Measurements from ENCODE around the gene LMTK3. TPM values are rescaled to one million over a fixed set of nuclear protein-coding genes. Genes with fewer than 3 reads are reported as not detected.

The LMTK3 gene
- total RNA-seq, 2 donors from 2014 or later = 4.2 to 9.6 TPM

DNA sequence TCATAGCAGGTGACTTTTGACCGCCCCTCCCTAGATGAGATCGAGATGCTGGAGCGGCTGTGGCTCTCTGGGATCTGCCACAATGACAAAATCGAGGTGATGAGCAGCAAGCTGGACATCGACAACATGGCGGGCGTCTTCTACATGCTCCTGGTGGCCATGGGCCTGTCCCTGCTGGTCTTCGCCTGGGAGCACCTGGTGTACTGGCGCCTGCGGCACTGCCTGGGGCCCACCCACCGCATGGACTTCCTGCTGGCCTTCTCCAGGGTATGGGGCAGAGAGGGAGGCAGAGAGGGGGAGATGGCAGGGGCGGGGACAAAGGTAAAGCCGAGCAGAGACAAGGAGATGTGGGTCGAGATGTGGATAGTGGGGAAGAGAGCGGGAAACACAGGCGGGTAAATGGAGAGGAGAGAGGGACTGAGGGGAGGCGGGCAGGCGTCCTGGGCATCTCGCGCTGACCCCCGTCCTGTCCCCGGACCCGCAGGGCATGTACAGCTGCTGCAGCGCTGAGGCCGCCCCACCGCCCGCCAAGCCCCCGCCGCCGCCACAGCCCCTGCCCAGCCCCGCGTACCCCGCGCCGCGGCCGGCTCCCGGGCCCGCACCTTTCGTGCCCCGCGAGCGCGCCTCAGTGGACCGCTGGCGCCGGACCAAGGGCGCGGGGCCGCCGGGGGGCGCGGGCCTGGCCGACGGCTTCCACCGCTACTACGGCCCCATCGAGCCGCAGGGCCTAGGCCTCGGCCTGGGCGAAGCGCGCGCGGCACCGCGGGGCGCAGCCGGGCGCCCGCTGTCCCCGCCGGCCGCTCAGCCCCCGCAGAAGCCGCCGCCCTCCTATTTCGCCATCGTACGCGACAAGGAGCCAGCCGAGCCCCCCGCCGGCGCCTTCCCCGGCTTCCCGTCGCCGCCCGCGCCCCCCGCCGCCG, 69.3 kb downstream of the LMTK3 start:
- Histone ChIP-seq H3K4me3 (no peak overlapping the region), H3K27me3 (no peaks in the 10 kb centered on the region), H3K9me3 (peaks cover 0 to 4% (median 0%) of the 10 kb centered on the region in 3 donors), H3K36me3 (replicated peaks in 1 of 2; ENCODE audit: insufficient read depth in 1 of 2, low read depth in 2 of 2) (no peaks in the 10 kb centered on the region), H3K4me1 (peaks cover 24% of the 10 kb centered on the region), H3K27ac (no peak overlapping the region)
- TF ChIP-seq POLR2A (IDR thresholded peaks at IDR 0.05) = no peak
- intact Hi-C loops (cut with DNase I) = no loop called here
- no peak for DNase-seq
- WGBS, 2 donors = 27 to 75% methylated on average over 31 to 43 of the region's 94 CpGs
- no peak for ATAC-seq

DNA sequence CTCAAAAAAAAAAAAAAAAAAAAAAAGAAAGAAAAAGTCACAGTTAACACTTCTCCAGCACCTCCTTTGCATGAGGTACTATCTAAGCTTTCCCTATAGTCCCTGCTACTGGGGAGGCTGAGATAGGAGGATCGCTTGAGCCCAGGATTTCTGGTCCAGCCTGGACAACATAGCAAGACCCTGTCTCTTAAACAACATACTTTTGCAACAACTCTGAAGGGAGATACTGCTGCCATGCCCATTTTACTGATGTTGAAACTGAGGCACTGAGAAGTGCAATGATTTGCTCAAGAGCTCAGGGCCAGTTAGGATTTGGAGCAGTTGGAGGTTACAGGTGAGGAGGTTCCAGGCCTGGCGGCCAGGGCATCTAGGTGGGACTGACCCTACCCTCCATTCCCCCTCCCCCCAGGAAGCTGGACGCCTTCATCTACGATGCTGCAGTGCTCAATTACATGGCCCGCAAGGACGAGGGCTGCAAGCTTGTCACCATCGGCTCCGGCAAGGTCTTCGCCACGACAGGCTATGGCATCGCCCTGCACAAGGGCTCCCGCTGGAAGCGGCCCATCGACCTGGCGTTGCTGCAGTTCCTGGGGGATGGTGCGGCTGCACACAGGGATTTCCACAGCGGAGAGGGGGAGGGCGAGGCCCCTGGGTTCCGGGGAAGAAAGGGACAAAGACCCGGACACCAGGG, 70.1 kb downstream of the LMTK3 start:
- DNase-seq (no peak), ATAC-seq (no peak)
- intact Hi-C loops (cut with DNase I) = no loop called here
- Histone ChIP-seq H3K4me1 (peaks cover 22% of the 10 kb centered on the region), H3K27ac (no peak overlapping the region), H3K36me3 (replicated peaks in 1 of 2; ENCODE audit: insufficient read depth in 1 of 2, low read depth in 2 of 2) (no peaks in the 10 kb centered on the region), H3K9me3 (peaks cover 0 to 4% (median 0%) of the 10 kb centered on the region in 3 donors), H3K27me3 (no peaks in the 10 kb centered on the region), H3K4me3 (no peak overlapping the region)
- TF ChIP-seq, protein P1, sequence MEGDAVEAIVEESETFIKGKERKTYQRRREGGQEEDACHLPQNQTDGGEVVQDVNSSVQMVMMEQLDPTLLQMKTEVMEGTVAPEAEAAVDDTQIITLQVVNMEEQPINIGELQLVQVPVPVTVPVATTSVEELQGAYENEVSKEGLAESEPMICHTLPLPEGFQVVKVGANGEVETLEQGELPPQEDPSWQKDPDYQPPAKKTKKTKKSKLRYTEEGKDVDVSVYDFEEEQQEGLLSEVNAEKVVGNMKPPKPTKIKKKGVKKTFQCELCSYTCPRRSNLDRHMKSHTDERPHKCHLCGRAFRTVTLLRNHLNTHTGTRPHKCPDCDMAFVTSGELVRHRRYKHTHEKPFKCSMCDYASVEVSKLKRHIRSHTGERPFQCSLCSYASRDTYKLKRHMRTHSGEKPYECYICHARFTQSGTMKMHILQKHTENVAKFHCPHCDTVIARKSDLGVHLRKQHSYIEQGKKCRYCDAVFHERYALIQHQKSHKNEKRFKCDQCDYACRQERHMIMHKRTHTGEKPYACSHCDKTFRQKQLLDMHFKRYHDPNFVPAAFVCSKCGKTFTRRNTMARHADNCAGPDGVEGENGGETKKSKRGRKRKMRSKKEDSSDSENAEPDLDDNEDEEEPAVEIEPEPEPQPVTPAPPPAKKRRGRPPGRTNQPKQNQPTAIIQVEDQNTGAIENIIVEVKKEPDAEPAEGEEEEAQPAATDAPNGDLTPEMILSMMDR (IDR thresholded peaks at IDR 0.05) = no peak
- TF ChIP-seq POLR2A (IDR thresholded peaks at IDR 0.05) = no peak
- 88 to 97% methylated on average over 2 to 17 of the region's 20 CpGs for WGBS, 2 donors

DNA sequence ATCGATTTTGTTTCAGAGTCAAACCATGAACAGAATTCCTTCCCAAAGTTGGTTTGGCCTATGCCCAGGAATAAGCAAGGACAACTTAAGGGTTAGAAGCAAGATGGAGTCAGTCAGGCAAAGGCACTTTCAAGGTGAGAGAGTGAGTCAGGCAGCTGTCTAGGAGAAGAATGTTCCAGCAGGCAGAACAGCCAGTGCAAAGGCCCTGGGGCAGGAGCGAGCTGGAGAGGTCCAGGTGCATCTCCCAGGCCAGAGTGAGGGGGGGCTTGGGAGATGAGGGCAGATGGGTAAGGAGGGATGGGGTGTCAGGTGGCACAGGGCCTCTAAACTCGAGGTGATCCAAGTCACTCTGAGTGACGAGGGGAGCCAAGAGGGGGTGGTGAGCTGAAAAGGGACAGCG, 75.0 kb downstream of the LMTK3 start:
- DNase-seq (no peak), ATAC-seq (no peak)
- Histone ChIP-seq H3K36me3 (replicated peaks in 1 of 2; ENCODE audit: insufficient read depth in 1 of 2, low read depth in 2 of 2) (no peaks in the 10 kb centered on the region), H3K4me1 (no peaks in the 10 kb centered on the region), H3K27ac (no peak overlapping the region), H3K9me3 (no peaks in the 10 kb centered on the region), H3K27me3 (no peaks in the 10 kb centered on the region), H3K4me3 (no peak overlapping the region)
- TF ChIP-seq, protein P1 (IDR thresholded peaks at IDR 0.05) = no peak
- no peak for TF ChIP-seq POLR2A (IDR thresholded peaks at IDR 0.05)
- WGBS, 2 donors = 73 to 80% methylated on average over 5 of the region's 5 CpGs
- intact Hi-C loops (cut with DNase I) = no loop called here

Other genes with a start within 250 kb of the LMTK3 start
- gene ZNF114, start 241.8 kb downstream of the LMTK3 start, total RNA-seq = under 1 TPM in 1 of 2 donors, not detected in 1; 0.26 TPM
- gene EMP3, start 186.3 kb downstream of the LMTK3 start, total RNA-seq = 1 to 10 TPM; 2.6 to 7.0 TPM
- gene TMEM143, start 147.9 kb downstream of the LMTK3 start, total RNA-seq = 10 to 100 TPM; 14.5 to 16.1 TPM
- gene SYNGR4, start 147.5 kb downstream of the LMTK3 start, total RNA-seq = under 1 TPM in 1 of 2 donors, not detected in 1; 0.78 TPM
- 10 to 100 TPM; 47.5 to 51.4 TPM for gene KDELR1, start 120.3 kb downstream of the LMTK3 start, total RNA-seq
- gene GRIN2D, start 118.2 kb downstream of the LMTK3 start, total RNA-seq = 1 to 10 TPM in 1 of 2 donors, under 1 TPM in 1; 0.26 to 2.0 TPM
- gene GRWD1, start 65.9 kb downstream of the LMTK3 start, total RNA-seq = 10 to 100 TPM; 11.9 TPM
- gene KCNJ14, start 56.3 kb downstream of the LMTK3 start, total RNA-seq = 1 to 10 TPM in 1 of 2 donors, under 1 TPM in 1; 0.66 to 1.6 TPM
- gene CYTH2, start 42.5 kb downstream of the LMTK3 start, total RNA-seq = 10 to 100 TPM; 76.1 to 94.2 TPM
- 1 to 10 TPM in 1 of 2 donors, not detected in 1; 1.0 TPM for gene SULT2B1, start 40.3 kb upstream of the LMTK3 start, total RNA-seq
- gene SPACA4, start 94.9 kb upstream of the LMTK3 start, total RNA-seq = not detected
- gene FAM83E, start 103.2 kb upstream of the LMTK3 start, total RNA-seq = 1 to 10 TPM in 1 of 2 donors, under 1 TPM in 1; 0.33 to 4.2 TPM
- gene RPL18, start 107.3 kb upstream of the LMTK3 start, total RNA-seq = 1,000 to 10,000 TPM; 2,402 to 3,112 TPM
- gene SPHK2, start 107.7 kb upstream of the LMTK3 start, total RNA-seq = 10 to 100 TPM in 1 of 2 donors, 1 to 10 TPM in 1; 8.3 to 37.6 TPM
- gene DBP, start 125.5 kb upstream of the LMTK3 start, total RNA-seq = 1 to 10 TPM; 2.0 to 4.9 TPM
- gene CA11, start 134.4 kb upstream of the LMTK3 start, total RNA-seq = 1 to 10 TPM in 1 of 2 donors, not detected in 1; 2.9 TPM
- not detected for gene NTN5, start 161.2 kb upstream of the LMTK3 start, total RNA-seq
- 1 to 10 TPM; 2.0 to 3.4 TPM for gene FUT2, start 184.1 kb upstream of the LMTK3 start, total RNA-seq
- 1 to 10 TPM in 1 of 2 donors, under 1 TPM in 1; 0.26 to 7.3 TPM for gene MAMSTR, start 207.9 kb upstream of the LMTK3 start, total RNA-seq
- gene RASIP1, start 228.8 kb upstream of the LMTK3 start, total RNA-seq = 10 to 100 TPM; 14.5 to 60.0 TPM
- 10 to 100 TPM in 1 of 2 donors, 1 to 10 TPM in 1; 1.6 to 14.5 TPM for gene IZUMO1, start 235.1 kb upstream of the LMTK3 start, total RNA-seq
- 10 to 100 TPM; 14.8 to 79.1 TPM for gene FUT1, start 240.8 kb upstream of the LMTK3 start, total RNA-seq
- not detected for gene FGF21, start 243.7 kb upstream of the LMTK3 start, total RNA-seq

All from body of pancreas (tissue), 4 donors.